B cell (primary cell): ENCODE data around the gene OR13C9. TPM values are rescaled to one million over a fixed set of nuclear protein-coding genes. Genes with fewer than 3 reads are reported as not detected.

Experiments
- ATAC-seq: fragments of 200-7000 bp; cut with Tn5 transposase; one replicate; pipeline ENCODE4 v1.10.0; 2021; ENCODE audit warnings: low read depth, mild to moderate bottlenecking, moderate number of reproducible peaks, moderate library complexity
- CTCF ChIA-PET: fragments of 350-600 bp; sonication (Branson Sonifier 250); formaldehyde crosslinking; loops from one replicate; lab custom pipeline; 2021; ENCODE audit warnings: antibody characterized with exemption, inconsistent platforms; lab: Charles Lee
- POLR2A ChIA-PET: fragments of 350-600 bp; sonication (Branson Sonifier 250); formaldehyde crosslinking; loops from one replicate; lab custom pipeline; 2021; ENCODE audit warnings: antibody characterized with exemption; lab: Charles Lee
- DNase-seq: peaks from one replicate; pipeline ENCODE4 v3.0.0; 2013
- H2AFZ ChIP-seq: 2 replicates; pipeline ENCODE4 v1.6.1; 2012; ENCODE audit warnings: mild to moderate bottlenecking, low read depth, low read length; ENCODE audit not compliant: insufficient read depth, poor library complexity, severe bottlenecking
- H3K27ac ChIP-seq, 2 donors: 1 replicate in 1 of 2; 2 replicates in 1 of 2; pipeline ENCODE4 v1.5.1; 2012 to 2013; ENCODE audit warnings: low read length in 2 of 2, mild to moderate bottlenecking in 2 of 2, moderate library complexity in 1 of 2
- H3K27me3 ChIP-seq, 4 experiments: fragments of 200-600 bp in 1 of 4; sonication (generic) in 1 of 4; replicated peaks in 1 of 4; 1 replicate in 2 of 4; 2 replicates in 2 of 4; pipeline versions ENCODE4 v1.6.1 to v1.7.0; 2013 to 2016; ENCODE audit warnings: low read length in 3 of 4, mild to moderate bottlenecking in 2 of 4, mixed read lengths in 1 of 4, moderate library complexity in 1 of 4; ENCODE audit not compliant: insufficient read depth in 4 of 4, control insufficient read depth in 3 of 4; ENCODE audit errors: control extremely low read depth in 1 of 4
- H3K36me3 ChIP-seq, 2 experiments: replicated peaks in 1 of 2; 1 replicate in 1 of 2; 2 replicates in 1 of 2; pipeline versions ENCODE4 v1.6.1 to v1.7.1; 2013; ENCODE audit warnings: low read length in 1 of 2; ENCODE audit not compliant: insufficient read depth in 2 of 2, control insufficient read depth in 1 of 2; ENCODE audit errors: control extremely low read depth in 1 of 2, extremely low read depth in 1 of 2
- H3K4me1 ChIP-seq, 2 donors: fragments of 200-600 bp in 1 of 2; sonication (generic) in 1 of 2; 1 replicate in 1 of 2; 2 replicates in 1 of 2; pipeline versions ENCODE4 v1.5.1 to v1.6.1; 2013 to 2017; ENCODE audit warnings: low read length in 2 of 2; ENCODE audit not compliant: control insufficient read depth in 2 of 2, insufficient read depth in 2 of 2
- H3K4me2 ChIP-seq: replicated peaks from 2 replicates; pipeline ENCODE3; 2012; ENCODE audit warnings: mild to moderate bottlenecking, low read depth, low read length; ENCODE audit not compliant: poor library complexity, severe bottlenecking
- H3K4me3 ChIP-seq, 5 experiments: fragments of 200-600 bp in 1 of 5; sonication (generic) in 1 of 5; 1 replicate in 3 of 5; 2 replicates in 2 of 5; pipeline versions ENCODE4 v1.5.1 to v1.7.0; 2011 to 2016; ENCODE audit warnings: low read length in 4 of 5, mild to moderate bottlenecking in 4 of 5, low read depth in 2 of 5, control low read depth in 1 of 5, moderate library complexity in 1 of 5; ENCODE audit not compliant: insufficient read depth in 1 of 5; ENCODE audit errors: control extremely low read depth in 1 of 5, extremely low read depth in 1 of 5
- H3K79me2 ChIP-seq: fragments of 200-600 bp; sonication (generic); one replicate; pipeline ENCODE4 v1.6.0; 2016; ENCODE audit warnings: low read length; ENCODE audit not compliant: control insufficient read depth, insufficient read depth
- H3K9ac ChIP-seq: fragments of 200-600 bp; sonication (generic); 2 replicates; pipeline ENCODE4 v1.6.1; 2017; ENCODE audit warnings: mild to moderate bottlenecking, low read length, moderate library complexity
- H3K9me3 ChIP-seq, 3 donors: one replicate each; pipeline versions ENCODE4 v1.6.1 to v1.7.1; 2013; ENCODE audit warnings: low read length in 2 of 3; ENCODE audit not compliant: control insufficient read depth in 2 of 3, insufficient read depth in 1 of 3; ENCODE audit errors: control extremely low read depth in 1 of 3
- H4K20me1 ChIP-seq: 2 replicates; pipeline ENCODE4 v1.6.0; 2012; ENCODE audit warnings: mild to moderate bottlenecking, low read length; ENCODE audit not compliant: insufficient read depth, control insufficient read depth, poor library complexity, severe bottlenecking
- H3K27ac Mint-ChIP-seq: one replicate; pipeline ENCODE4 v1.8.0; 2021; ENCODE audit warnings: mixed read lengths
- H3K27me3 Mint-ChIP-seq: one replicate; pipeline ENCODE4 v1.8.0; 2021; ENCODE audit warnings: mixed read lengths
- H3K4me1 Mint-ChIP-seq: one replicate; pipeline ENCODE4 v1.8.0; 2021; ENCODE audit warnings: mixed read lengths
- H3K4me3 Mint-ChIP-seq: one replicate; pipeline ENCODE4 v1.8.0; 2021; ENCODE audit warnings: mixed read lengths
- H3K9me3 Mint-ChIP-seq: one replicate; pipeline ENCODE4 v1.8.0; 2022; ENCODE audit warnings: mixed read lengths; ENCODE audit not compliant: insufficient read depth
- CTCF ChIP-seq: fragments of 200-600 bp; IDR thresholded peaks from one replicate; pipeline ENCODE4 v1.8.0; 2022; ENCODE audit warnings: antibody characterized with exemption, mild to moderate bottlenecking
- EZH2 ChIP-seq: IDR thresholded peaks from 2 replicates; pipeline ENCODE4 v1.6.1; 2012; ENCODE audit warnings: borderline replicate concordance, low read depth, mild to moderate bottlenecking, moderate library complexity, low read length; ENCODE audit not compliant: insufficient read depth, poor library complexity, severe bottlenecking
- WGBS: methylation state at CpG from one replicate; pipeline ENCODE4 v1.1.5; 2013; ENCODE audit warnings: missing lambda C conversion rate; ENCODE audit not compliant: insufficient coverage; 5-methylcytosine and 5-hydroxymethylcytosine counted together
- intact Hi-C: fragments of 100-400 bp; cut with micrococcal nuclease; formaldehyde crosslinking; loops from one replicate; pipeline ENCODE4 v1.10.0; 2022
- polyA minus RNA-seq: library from RNA; depleted of rRNA, polyadenylated mRNA; stranded (reverse); fragments of >200 nt; gene quantifications from 2 replicates; pipeline ENCODE4 v1.2.3, GENCODE V29; 2012
- polyA plus RNA-seq: library from polyadenylated mRNA; depleted of rRNA; stranded (reverse); fragments of >200 nt; gene quantifications from 2 replicates; pipeline ENCODE4 v1.2.3, GENCODE V29; 2012
- total RNA-seq, 2 donors: library from RNA; stranded (reverse); fragments of 120-200 nt in 1 of 2; gene quantifications; 1 replicate in 1 of 2; 2 replicates in 1 of 2; pipeline versions ENCODE4 v1.2.3 to v1.2.4, GENCODE V29; 2013 to 2022

OR13C9 gene
- total RNA-seq (not detected in 2 replicates), polyA plus RNA-seq (not detected in 2 replicates), polyA minus RNA-seq (0.51 TPM in 1 of 2 replicates, not detected in the other)
- 0.12 TPM for total RNA-seq (2013)

DNA sequence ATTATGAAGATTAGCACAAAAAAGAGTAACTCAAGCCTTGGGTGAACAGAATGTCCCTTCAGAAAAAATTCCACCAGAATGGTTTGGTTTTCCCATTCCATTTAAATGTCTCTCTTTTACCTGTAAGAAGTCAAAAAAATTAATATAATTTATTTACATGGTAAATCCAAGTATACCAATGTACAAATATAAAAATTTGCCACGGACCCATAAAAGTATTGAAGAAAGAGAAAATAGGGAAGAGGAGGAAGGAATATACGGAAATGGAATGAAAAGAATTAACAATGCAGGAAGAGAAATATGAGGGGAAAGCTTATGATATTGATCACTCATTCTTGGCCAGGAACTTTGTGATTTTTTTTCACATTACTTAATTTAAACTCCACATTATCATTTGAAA lies at the start of gene OR13C9:
Gene OR13C9 (minus strand): TSS at position 101 of the 400 bp plus-strand sequence. CDS start 0 bp downstream, at position 101.
- no peaks in the 10 kb centered on the region for H3K9me3 Mint-ChIP-seq
- H3K9me3 ChIP-seq = no peaks in the 10 kb centered on the region

GRCh38 chr9:104658496-104659195 lies 40.6 kb upstream of the OR13C9 start:
- POLR2A ChIA-PET = no interaction called here
- Histone ChIP-seq H3K4me2 (no peak overlapping the region), H3K9me3 (no peaks in the 10 kb centered on the region), H3K4me1 (no peaks in the 10 kb centered on the region), H3K36me3 (no peaks in the 10 kb centered on the region), H4K20me1 (no peaks in the 10 kb centered on the region), H3K4me3 (no peak overlapping the region), H2AFZ (no peak overlapping the region), H3K27ac (no peak overlapping the region), H3K79me2 (no peaks in the 10 kb centered on the region), H3K27me3 (no peaks in the 10 kb centered on the region), H3K9ac (no peak overlapping the region)
- CTCF ChIA-PET = no interaction called here
- WGBS = no CpG with 5 or more reads among the region's 2 CpGs
- intact Hi-C loops = no loop called here
- Mint-ChIP-seq H3K4me1 (no peaks in the 10 kb centered on the region), H3K27ac (no peak overlapping the region), H3K9me3 (no peaks in the 10 kb centered on the region), H3K27me3 (peaks cover 15% of the 10 kb centered on the region), H3K4me3 (no peak overlapping the region)
- TF ChIP-seq CTCF = no peak
- no peak for TF ChIP-seq EZH2
- DNase-seq (no peak), ATAC-seq (no peak)

More for the DNA sequence above, at the start of gene OR13C9:
- no peak for TF ChIP-seq EZH2
- H3K4me1 ChIP-seq = no peaks in the 10 kb centered on the region
- ChIA-PET CTCF (no interaction called here), POLR2A (no interaction called here)
- no peaks in the 10 kb centered on the region for H3K27me3 ChIP-seq
- Mint-ChIP-seq H3K4me3 (no peak within 1 kb of the TSS), H3K4me1 (no peaks in the 10 kb centered on the region), H3K27me3 (no peaks in the 10 kb centered on the region), H3K27ac (no peak within 1 kb of the TSS)
- DNase-seq (no peak), ATAC-seq (no peak)
- WGBS = no CpG with 5 or more reads among the region's 2 CpGs
- H3K4me3 ChIP-seq = no peak within 1 kb of the TSS
- H4K20me1 ChIP-seq = no peaks in the 10 kb centered on the region
- H3K4me2 ChIP-seq = no peak within 1 kb of the TSS
- no peak within 1 kb of the TSS for H2AFZ ChIP-seq
- H3K79me2 ChIP-seq = no peaks in the 10 kb centered on the region
- no peak within 1 kb of the TSS for H3K9ac ChIP-seq
- intact Hi-C loops = no loop called here
- H3K36me3 ChIP-seq = no peaks in the 10 kb centered on the region
- no peak within 1 kb of the TSS for H3K27ac ChIP-seq
